ENCODE results near the gene ABCA13.

Gene ABCA13

GRCh38 chr7:48279420-48279819, 108.2 kb downstream of the ABCA13 start:
- Histone ChIP-seq H3K9me3 (ENCODE audit: control insufficient read depth, insufficient read depth, low read depth, low read length) (no peaks in the 10 kb centered on the region), H3K4me1 (ENCODE audit: control insufficient read depth, insufficient read depth, low read length) (no peaks in the 10 kb centered on the region), H3K4me3 (ENCODE audit: low read depth, low read length) (no peak overlapping the region), H3K27ac (ENCODE audit: extremely low read depth, low read depth, low read length) (no peak overlapping the region), H3K36me3 (ENCODE audit: control insufficient read depth in 2 of 2, insufficient read depth in 1 of 2, low read length in 2 of 2) (no peaks in the 10 kb centered on the region)
- ChIA-PET POLR2A (no interaction called here), CTCF (interaction anchor here (0.9 kb wide), 1 partner anchor 20 kb away, joined by 5 read pairs; no protein-coding TSS in a partner anchor)
- TF ChIP-seq ZNF654 (tag by site-specific recombination; IDR thresholded peaks at IDR 0.05; ENCODE audit: low read depth), result no peak
- no peak for TF ChIP-seq ZNF571 (tag by site-specific recombination; IDR thresholded peaks at IDR 0.05)
- TF ChIP-seq ZNF555 (tag by site-specific recombination; conservative IDR thresholded peaks at IDR 0.05), result no peak
- TF ChIP-seq ZNF148 (tag by site-specific recombination; IDR thresholded peaks at IDR 0.05; ENCODE audit: borderline replicate concordance), result no peak
- TF ChIP-seq HOXC10 (CRISPR knock-in tag; IDR thresholded peaks at IDR 0.05), result no peak
- TF ChIP-seq CTCF (tag by site-specific recombination; IDR thresholded peaks at IDR 0.05), result no peak
- TF ChIP-seq ZNF707 (tag by site-specific recombination; IDR thresholded peaks at IDR 0.05), result no peak
- no peak for TF ChIP-seq SP3 (tag by site-specific recombination; IDR thresholded peaks at IDR 0.05)
- no peak for TF ChIP-seq ZFP3 (tag by site-specific recombination; IDR thresholded peaks at IDR 0.05; ENCODE audit: low read depth)
- TF ChIP-seq ZNF76 (tag by site-specific recombination; IDR thresholded peaks at IDR 0.05; ENCODE audit: borderline replicate concordance, low read depth), result no peak
- TF ChIP-seq SP2 (tag by site-specific recombination; IDR thresholded peaks at IDR 0.05), result no peak
- TF ChIP-seq ZBTB7A (tag by site-specific recombination; IDR thresholded peaks at IDR 0.05; ENCODE audit: low read depth), result no peak
- no peak for TF ChIP-seq ZNF670 (tag by site-specific recombination; IDR thresholded peaks at IDR 0.05; ENCODE audit: low read depth)
- TF ChIP-seq, protein P1, sequence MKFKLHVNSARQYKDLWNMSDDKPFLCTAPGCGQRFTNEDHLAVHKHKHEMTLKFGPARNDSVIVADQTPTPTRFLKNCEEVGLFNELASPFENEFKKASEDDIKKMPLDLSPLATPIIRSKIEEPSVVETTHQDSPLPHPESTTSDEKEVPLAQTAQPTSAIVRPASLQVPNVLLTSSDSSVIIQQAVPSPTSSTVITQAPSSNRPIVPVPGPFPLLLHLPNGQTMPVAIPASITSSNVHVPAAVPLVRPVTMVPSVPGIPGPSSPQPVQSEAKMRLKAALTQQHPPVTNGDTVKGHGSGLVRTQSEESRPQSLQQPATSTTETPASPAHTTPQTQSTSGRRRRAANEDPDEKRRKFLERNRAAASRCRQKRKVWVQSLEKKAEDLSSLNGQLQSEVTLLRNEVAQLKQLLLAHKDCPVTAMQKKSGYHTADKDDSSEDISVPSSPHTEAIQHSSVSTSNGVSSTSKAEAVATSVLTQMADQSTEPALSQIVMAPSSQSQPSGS (tag by site-specific recombination; IDR thresholded peaks at IDR 0.05; ENCODE audit: low read depth), result no peak

GRCh38 chr7:48280100-48280499, 108.8 kb downstream of the ABCA13 start:
- Histone ChIP-seq H3K36me3 (ENCODE audit: control insufficient read depth in 2 of 2, insufficient read depth in 1 of 2, low read length in 2 of 2) (no peaks in the 10 kb centered on the region), H3K4me3 (ENCODE audit: low read depth, low read length) (no peak overlapping the region), H3K27ac (ENCODE audit: extremely low read depth, low read depth, low read length) (no peak overlapping the region), H3K4me1 (ENCODE audit: control insufficient read depth, insufficient read depth, low read length) (no peaks in the 10 kb centered on the region), H3K9me3 (ENCODE audit: control insufficient read depth, insufficient read depth, low read depth, low read length) (no peaks in the 10 kb centered on the region)
- ChIA-PET CTCF (no interaction called here), POLR2A (no interaction called here)
- no peak for TF ChIP-seq ZNF639 (tag by site-specific recombination; IDR thresholded peaks at IDR 0.05)
- TF ChIP-seq, protein P2, sequence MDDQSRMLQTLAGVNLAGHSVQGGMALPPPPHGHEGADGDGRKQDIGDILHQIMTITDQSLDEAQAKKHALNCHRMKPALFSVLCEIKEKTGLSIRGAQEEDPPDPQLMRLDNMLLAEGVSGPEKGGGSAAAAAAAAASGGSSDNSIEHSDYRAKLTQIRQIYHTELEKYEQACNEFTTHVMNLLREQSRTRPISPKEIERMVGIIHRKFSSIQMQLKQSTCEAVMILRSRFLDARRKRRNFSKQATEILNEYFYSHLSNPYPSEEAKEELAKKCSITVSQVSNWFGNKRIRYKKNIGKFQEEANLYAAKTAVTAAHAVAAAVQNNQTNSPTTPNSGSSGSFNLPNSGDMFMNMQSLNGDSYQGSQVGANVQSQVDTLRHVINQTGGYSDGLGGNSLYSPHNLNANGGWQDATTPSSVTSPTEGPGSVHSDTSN (CRISPR knock-in tag; IDR thresholded peaks at IDR 0.05), result no peak
- TF ChIP-seq MEIS1 (CRISPR knock-in tag; IDR thresholded peaks at IDR 0.05; ENCODE audit: borderline replicate concordance), result no peak
- no peak for TF ChIP-seq ZEB2 (tag by site-specific recombination; IDR thresholded peaks at IDR 0.05)
- TF ChIP-seq ZNF664 (tag by site-specific recombination; IDR thresholded peaks at IDR 0.05), result no peak
- TF ChIP-seq ZNF433 (tag by site-specific recombination; IDR thresholded peaks at IDR 0.05; ENCODE audit: low read depth), result no peak
- no peak for TF ChIP-seq ZNF404 (tag by site-specific recombination; IDR thresholded peaks at IDR 0.05)
- TF ChIP-seq ZNF423 (tag by site-specific recombination; IDR thresholded peaks at IDR 0.05), result no peak
- no peak for TF ChIP-seq PRDM4 (tag by site-specific recombination; IDR thresholded peaks at IDR 0.05)
- TF ChIP-seq ZNF133 (tag by site-specific recombination; IDR thresholded peaks at IDR 0.05), result no peak
